GM21423 (cell line): Measurements from ENCODE around the gene NEU3.
"Not testable (repeated sequence)": the region's sequence is repeated elsewhere in the genome, so short reads cannot be mapped to it uniquely, and the experiment has no call there.

Experiments
- ATAC-seq: cut with Tn5 transposase; IDR thresholded peaks from one replicate; pipeline ENCODE4 v1.9.1; 2021; ENCODE audit warnings: mild to moderate bottlenecking, moderate library complexity; ENCODE audit not compliant: unreplicated experiment

NEU3 gene

DNA sequence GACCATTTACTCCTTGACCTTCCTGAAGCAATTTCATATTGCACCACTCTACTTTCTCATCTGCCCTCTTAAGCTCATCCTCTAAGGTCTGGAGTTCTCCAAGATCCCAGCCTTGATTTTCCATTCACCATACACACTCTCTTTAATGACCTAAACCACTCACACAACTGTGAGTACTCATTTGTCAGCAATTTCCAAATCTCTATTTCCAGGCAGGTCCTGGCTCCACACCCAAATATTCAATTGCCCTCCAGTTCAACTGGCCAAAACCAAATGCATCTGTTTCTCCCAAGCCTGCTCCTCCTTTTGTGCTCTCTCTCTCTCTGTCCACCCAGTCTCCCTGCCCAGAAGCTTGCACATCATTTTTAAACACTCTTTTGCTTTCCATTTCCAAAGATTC lies 39.6 kb downstream of the NEU3 start:
- no peak for ATAC-seq

GRCh38 chr11:75028724-75029123 lies 40.0 kb downstream of the NEU3 start:
- no peak for ATAC-seq

DNA sequence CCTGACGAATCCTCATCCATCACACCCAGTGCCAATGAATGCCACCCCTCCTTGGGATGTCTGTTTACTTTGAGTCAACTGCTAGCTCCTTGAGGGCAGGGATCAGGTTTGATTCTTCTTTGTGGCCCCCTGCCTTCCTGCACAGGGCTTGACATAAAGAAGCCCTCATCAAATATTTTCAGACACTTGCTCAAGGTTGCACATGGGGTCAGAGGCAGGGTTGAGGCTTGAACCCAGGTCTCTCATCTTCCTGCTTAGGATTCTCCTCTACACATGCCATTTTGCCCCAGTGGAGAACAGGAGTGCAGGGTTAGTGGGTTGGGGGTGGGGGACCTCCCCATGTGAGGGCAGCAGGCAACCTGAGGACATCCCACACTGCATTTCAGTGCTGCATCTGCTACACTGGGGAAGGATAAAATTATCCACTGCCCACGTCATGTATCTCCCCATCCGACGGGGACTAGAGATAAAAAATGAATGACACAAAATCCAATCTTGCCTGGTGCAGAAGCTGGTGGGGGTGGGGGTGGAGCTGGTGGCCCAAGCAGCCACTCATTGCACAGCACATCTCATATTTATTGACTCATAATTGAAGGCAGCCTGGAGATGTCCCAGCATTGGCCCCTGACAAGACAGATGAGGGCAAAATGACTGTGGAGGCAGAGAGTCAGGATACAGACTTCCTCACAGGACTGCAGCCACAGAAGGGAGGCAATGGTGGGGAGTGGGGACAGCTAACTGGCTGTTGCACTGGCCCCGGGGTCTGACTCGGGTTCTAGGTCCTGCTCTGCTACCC lies 41.3 kb downstream of the NEU3 start:
- ATAC-seq: no peak

DNA sequence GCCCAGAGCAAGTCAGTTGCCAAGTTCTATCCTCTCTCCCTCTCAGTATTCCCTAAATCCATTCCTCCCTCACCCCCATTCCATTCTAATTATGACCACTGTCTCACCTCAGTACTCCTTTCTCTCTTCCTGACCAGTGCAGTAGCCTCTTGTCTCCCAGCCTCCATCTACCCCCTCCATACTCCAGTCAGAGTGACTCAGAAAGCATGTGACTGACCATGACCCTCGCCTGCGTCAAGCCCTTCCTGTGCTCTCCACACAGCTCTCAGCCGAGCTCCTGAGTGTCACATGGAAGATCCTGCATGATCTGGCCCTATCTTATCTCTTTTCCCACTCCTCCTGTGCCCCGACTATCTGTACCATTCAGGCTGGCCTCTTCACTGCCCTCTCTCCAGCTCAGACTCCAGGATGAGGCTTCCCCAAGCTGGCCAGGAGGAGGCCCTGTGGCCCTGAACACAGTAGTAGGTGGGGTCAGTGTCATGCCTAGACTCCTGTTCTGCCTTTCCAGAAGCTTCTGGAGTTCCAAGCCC lies 42.6 kb downstream of the NEU3 start:
- ATAC-seq: no peak

DNA sequence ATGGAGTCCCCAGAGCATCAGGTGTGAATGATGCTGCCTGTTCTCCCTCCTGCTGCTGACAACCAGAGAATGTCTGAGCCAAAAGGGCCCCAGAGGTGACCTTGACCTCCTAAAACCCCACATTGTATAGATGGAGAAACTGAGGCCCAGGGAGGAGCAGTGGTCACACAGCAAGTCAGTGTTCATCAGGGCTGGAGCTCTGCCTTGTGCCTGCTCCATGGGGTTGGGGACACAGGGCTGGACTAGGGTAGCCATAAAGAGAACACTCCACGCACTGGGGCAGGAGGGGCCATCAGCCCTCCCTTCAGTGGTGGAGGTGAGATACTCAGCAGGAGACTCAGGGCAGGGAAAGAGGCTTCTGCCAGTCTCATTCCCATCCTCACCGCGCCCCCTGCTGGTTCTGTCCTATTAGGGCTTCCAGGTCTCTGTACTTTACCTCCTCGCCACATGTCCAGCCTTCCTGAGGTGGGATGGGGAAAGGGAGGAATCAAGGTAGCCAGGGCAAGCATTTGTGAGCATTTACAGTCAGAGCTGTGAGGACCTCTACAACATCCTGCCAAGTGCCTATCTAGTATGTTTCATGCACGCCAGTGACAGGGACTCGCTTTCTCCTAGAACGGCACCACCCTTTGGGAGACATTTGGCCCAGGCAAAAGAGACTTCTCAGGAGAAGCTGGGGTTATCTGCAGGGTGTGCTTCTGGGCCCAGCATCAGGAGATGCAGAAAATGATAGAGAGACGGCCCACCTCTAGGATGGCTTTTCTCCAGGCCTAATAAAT lies 43.2 kb downstream of the NEU3 start:
- no peak for ATAC-seq

DNA sequence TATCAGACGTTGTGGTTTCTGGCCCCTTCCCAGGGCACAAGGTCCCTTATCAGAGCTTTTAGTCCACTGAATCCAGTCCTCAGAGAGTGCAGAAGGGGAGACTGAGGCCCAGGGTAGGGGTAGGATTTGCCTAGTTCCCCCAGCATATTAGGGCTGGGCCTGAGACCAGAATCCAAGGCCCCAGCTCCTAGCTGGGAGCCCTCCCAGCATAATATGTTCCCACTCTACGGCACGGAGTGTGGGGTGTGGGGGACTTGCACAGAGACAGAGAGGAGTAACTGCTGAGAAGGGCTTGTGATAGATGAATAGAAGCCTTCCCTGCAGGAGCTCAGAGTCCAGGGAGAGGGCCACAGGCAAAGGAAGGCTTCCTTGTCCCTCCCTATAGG lies 43.8 kb downstream of the NEU3 start:
- ATAC-seq: no peak

- no peak for ATAC-seq
Measured at GRCh38 chr11:75033916-75034315, 45.2 kb downstream of the NEU3 start.

DNA sequence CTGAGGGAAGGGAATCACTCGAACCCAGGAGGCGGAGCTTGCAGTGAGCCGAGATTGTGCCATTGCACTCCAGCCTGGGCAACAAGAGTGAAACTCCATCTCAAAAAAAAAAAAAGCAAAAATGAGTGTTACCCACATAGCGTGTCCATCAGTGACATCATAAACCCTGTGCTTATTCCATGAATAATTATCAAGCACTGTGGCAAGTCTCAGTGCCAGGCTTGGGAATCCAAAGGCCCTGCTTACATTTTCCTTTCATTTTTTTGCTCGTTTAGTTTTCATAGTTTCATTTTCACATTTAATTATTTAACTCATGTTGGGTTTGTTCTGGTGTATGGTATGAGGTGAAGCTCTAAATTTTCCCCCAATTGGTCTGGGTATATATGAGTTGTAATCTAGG lies 46.5 kb downstream of the NEU3 start:
- ATAC-seq: no peak

GRCh38 chr11:75035911-75036565 lies 47.3 kb downstream of the NEU3 start:
- no peak for ATAC-seq

GRCh38 chr11:75040167-75040770 lies 51.5 kb downstream of the NEU3 start:
- no peak for ATAC-seq

GRCh38 chr11:75041263-75041662 lies 52.5 kb downstream of the NEU3 start:
- no peak for ATAC-seq

- ATAC-seq: not testable (repeated sequence)
Measured at GRCh38 chr11:75041821-75042220, 53.1 kb downstream of the NEU3 start.

GRCh38 chr11:75044381-75045170 lies 55.8 kb downstream of the NEU3 start:
- not testable (repeated sequence) for ATAC-seq

GRCh38 chr11:75046668-75047067 lies 57.9 kb downstream of the NEU3 start:
- not testable (repeated sequence) for ATAC-seq

- no peak for ATAC-seq
Measured at GRCh38 chr11:75047191-75047590, 58.5 kb downstream of the NEU3 start.

GRCh38 chr11:75049501-75050266 lies 61.0 kb downstream of the NEU3 start:
- ATAC-seq: not testable (repeated sequence)

DNA sequence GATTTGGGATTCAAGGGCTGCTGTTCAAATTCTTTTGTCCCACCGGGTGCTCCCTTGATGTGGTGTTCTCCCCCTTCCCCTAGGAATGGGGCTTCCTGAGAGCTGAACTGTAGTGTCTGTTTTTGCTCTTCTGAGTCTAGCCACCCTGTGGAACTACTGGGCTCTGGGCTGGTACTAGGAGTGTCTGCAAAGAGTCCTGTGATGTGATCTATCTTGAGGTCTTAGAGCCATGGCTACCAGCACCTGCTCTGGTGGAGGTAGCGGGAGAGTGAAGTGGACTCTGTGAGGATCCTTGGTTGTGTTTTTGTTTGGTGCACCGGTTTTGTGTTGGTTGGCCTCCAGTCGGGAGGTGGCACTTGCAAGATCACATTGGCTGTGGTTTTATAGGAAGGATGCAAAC lies 61.8 kb downstream of the NEU3 start:
- no peak for ATAC-seq

DNA sequence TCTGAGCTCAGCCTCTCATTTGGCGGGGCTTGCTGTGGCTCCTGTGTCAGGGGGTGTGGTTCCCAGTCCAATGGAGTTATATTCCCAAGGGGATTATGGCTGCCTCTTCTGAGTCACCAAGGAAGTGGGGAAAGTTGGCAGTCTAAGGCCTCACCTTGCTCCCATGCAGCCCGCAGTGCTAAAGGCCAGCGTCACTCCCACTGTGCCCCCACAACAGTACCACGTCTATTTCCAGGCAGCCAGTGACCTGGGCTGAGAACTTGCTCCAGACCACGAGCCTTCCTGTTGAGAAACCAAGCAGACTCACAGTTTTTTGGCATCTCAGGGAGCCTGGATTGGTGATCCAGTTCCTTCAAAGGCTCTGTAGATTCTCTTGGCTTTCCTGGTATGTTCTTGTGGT lies 62.3 kb downstream of the NEU3 start:
- no peak for ATAC-seq

DNA sequence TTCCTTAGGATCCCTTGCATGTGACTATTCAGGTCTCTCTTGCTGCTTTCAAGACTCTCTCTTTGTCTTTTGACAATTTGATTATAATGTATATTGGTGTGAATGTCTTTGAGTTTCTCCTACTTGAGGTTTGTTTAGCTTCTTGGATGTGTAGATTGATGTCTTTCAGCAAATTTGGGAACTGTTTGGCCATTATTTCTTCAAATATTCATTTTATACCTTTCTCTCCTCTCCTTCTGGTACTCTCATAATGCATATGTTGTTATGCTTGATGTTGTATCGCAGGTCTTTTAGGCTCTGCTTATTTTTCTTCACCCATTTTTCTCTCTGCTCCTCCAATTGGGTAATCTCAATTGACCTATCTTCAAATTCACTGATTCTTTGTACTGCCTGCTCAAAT lies 63.7 kb downstream of the NEU3 start:
- ATAC-seq: no peak

- no peak for ATAC-seq
Measured at GRCh38 chr11:75055511-75055910, 66.8 kb downstream of the NEU3 start.
